Measurements from ENCODE around the gene WDR88.

GRCh38 chr19:33204136-33204973 lies 72.4 kb downstream of the WDR88 start:
- TF ChIP-seq POLR2A (IDR thresholded peaks at IDR 0.05; ENCODE audit: low read depth, low read length): no peak
- TF ChIP-seq CTCF (IDR thresholded peaks at IDR 0.05 in 2 of 3, conservative IDR thresholded peaks at IDR 0.05 in 1 of 3; ENCODE audit: control insufficient read depth in 2 of 3, extremely low read depth in 1 of 3, insufficient read depth in 1 of 3, low read depth in 3 of 3, low read length in 3 of 3): no peak
- TF ChIP-seq EGR1 (IDR thresholded peaks at IDR 0.05; ENCODE audit: borderline replicate concordance in 1 of 2, low read depth in 2 of 2, low read length in 2 of 2): no peak
- no peak for TF ChIP-seq BHLHE40 (IDR thresholded peaks at IDR 0.05; ENCODE audit: borderline replicate concordance in 1 of 2, low read depth in 2 of 2, low read length in 1 of 2)
- TF ChIP-seq E2F4 (IDR thresholded peaks at IDR 0.05; ENCODE audit: low read depth, low read length): no peak
- TF ChIP-seq YY1 (IDR thresholded peaks at IDR 0.05; ENCODE audit: low read depth, low read length): no peak
- no peak for TF ChIP-seq HCFC1 (IDR thresholded peaks at IDR 0.05; ENCODE audit: low read length)
- TF ChIP-seq SREBF2 (IDR thresholded peaks at IDR 0.05; ENCODE audit: low read length): no peak
- no peak for TF ChIP-seq EZH2 (IDR thresholded peaks at IDR 0.05; ENCODE audit: borderline replicate concordance, control insufficient read depth, low read depth, low read length)
- no peak for TF ChIP-seq HDAC6 (IDR thresholded peaks at IDR 0.05; ENCODE audit: unreplicated experiment)
- TF ChIP-seq RCOR1 (conservative IDR thresholded peaks at IDR 0.05; ENCODE audit: low read depth, low read length): no peak
- no peak for TF ChIP-seq FOXM1 (IDR thresholded peaks at IDR 0.05; ENCODE audit: low read depth, low read length)
- no peak for TF ChIP-seq REST (IDR thresholded peaks at IDR 0.05; ENCODE audit: low read depth, low read length)

Data from GM12878 (cell line).